ENCODE measurements around the gene RBMS1. TPM values are rescaled to one million over a fixed set of nuclear protein-coding genes. Genes with fewer than 3 reads are reported as not detected.

Gene RBMS1
- polyA plus RNA-seq, 1 donor (not counting 4 experiments of a cell fraction or from before 2014, with no cell fraction given): 89.1 TPM

- Histone ChIP-seq H3K79me2 (ENCODE audit: control insufficient read depth, insufficient read depth, low read length) (peaks cover 8% of the 10 kb centered on the region), H3K9ac (ENCODE audit: control insufficient read depth, extremely low read depth, insufficient read depth, low read length) (no peak overlapping the region), H3K27me3 (ENCODE audit: control insufficient read depth, extremely low read depth, insufficient read depth, low read length) (no peaks in the 10 kb centered on the region), H3K4me3 (ENCODE audit: control insufficient read depth in 2 of 3, extremely low read depth in 1 of 3, insufficient read depth in 2 of 3, low read depth in 1 of 3, low read length in 3 of 3) (no peak overlapping the region), H3K4me2 (ENCODE audit: control insufficient read depth, extremely low read depth, insufficient read depth, low read depth, low read length) (peak overlapping the region; percentile 18), H3K4me1 (ENCODE audit: control insufficient read depth, extremely low read depth, insufficient read depth, low read length) (peaks cover 14% of the 10 kb centered on the region), H3K9me1 (ENCODE audit: control insufficient read depth, extremely low read depth, insufficient read depth, low read length) (no peaks in the 10 kb centered on the region), H4K20me1 (ENCODE audit: control insufficient read depth, extremely low read depth, insufficient read depth, low read length) (no peaks in the 10 kb centered on the region), H3K36me3 (ENCODE audit: control insufficient read depth in 2 of 2, extremely low read depth in 1 of 2, insufficient read depth in 2 of 2, low read length in 2 of 2) (no peaks in the 10 kb centered on the region), H2AFZ (ENCODE audit: control insufficient read depth, low read length) (no peak overlapping the region), H3K9me3 (ENCODE audit: control insufficient read depth, low read depth, low read length) (no peaks in the 10 kb centered on the region), H3K27ac (ENCODE audit: control insufficient read depth, insufficient read depth, low read length) (no peak overlapping the region)
- no peak for TF ChIP-seq EZH2 (IDR thresholded peaks at IDR 0.05; ENCODE audit: low read length)
- no peak for TF ChIP-seq CTCF (optimal IDR thresholded peaks at IDR 0.05 in 1 of 3, IDR thresholded peaks at IDR 0.05 in 1 of 3, conservative IDR thresholded peaks at IDR 0.05 in 1 of 3; ENCODE audit: extremely low read depth in 1 of 3, insufficient read depth in 2 of 3, low read length in 3 of 3)
- DNase-seq (ENCODE audit: low read depth, low spot score) (no peak), FAIRE-seq (no peak)
- dilution Hi-C loops (cut with MboI; ENCODE audit: extremely low pct_ligation_motif_present, low sequenced_read_pairs): no loop called here
Measured at GRCh38 chr2:160427629-160428404, 65.8 kb downstream of the RBMS1 start.

GRCh38 chr2:160426604-160427003 lies 67.0 kb downstream of the RBMS1 start:
- H3K9me1 ChIP-seq (ENCODE audit: control insufficient read depth, extremely low read depth, insufficient read depth, low read length): no peaks in the 10 kb centered on the region
- no peaks in the 10 kb centered on the region for H3K36me3 ChIP-seq (ENCODE audit: control insufficient read depth in 2 of 2, extremely low read depth in 1 of 2, insufficient read depth in 2 of 2, low read length in 2 of 2)
- H3K27me3 ChIP-seq (ENCODE audit: control insufficient read depth, extremely low read depth, insufficient read depth, low read length): no peaks in the 10 kb centered on the region
- H3K4me1 ChIP-seq (ENCODE audit: control insufficient read depth, extremely low read depth, insufficient read depth, low read length): peaks cover 3% of the 10 kb centered on the region
- no peak for TF ChIP-seq EZH2 (IDR thresholded peaks at IDR 0.05; ENCODE audit: low read length)
- TF ChIP-seq CTCF (optimal IDR thresholded peaks at IDR 0.05 in 1 of 3, IDR thresholded peaks at IDR 0.05 in 1 of 3, conservative IDR thresholded peaks at IDR 0.05 in 1 of 3; ENCODE audit: extremely low read depth in 1 of 3, insufficient read depth in 2 of 3, low read length in 3 of 3): no peak
- no peaks in the 10 kb centered on the region for H4K20me1 ChIP-seq (ENCODE audit: control insufficient read depth, extremely low read depth, insufficient read depth, low read length)
- dilution Hi-C loops (cut with MboI; ENCODE audit: extremely low pct_ligation_motif_present, low sequenced_read_pairs): no loop called here
- H3K4me3 ChIP-seq (ENCODE audit: control insufficient read depth in 2 of 3, extremely low read depth in 1 of 3, insufficient read depth in 2 of 3, low read depth in 1 of 3, low read length in 3 of 3): no peak overlapping the region
- H3K9ac ChIP-seq (ENCODE audit: control insufficient read depth, extremely low read depth, insufficient read depth, low read length): no peak overlapping the region
- no peak overlapping the region for H3K27ac ChIP-seq (ENCODE audit: control insufficient read depth, insufficient read depth, low read length)
- H3K79me2 ChIP-seq (ENCODE audit: control insufficient read depth, insufficient read depth, low read length): peaks cover 8% of the 10 kb centered on the region
- DNase-seq (ENCODE audit: low read depth, low spot score): no peak
- no peak overlapping the region for H3K4me2 ChIP-seq (ENCODE audit: control insufficient read depth, extremely low read depth, insufficient read depth, low read depth, low read length)
- H3K9me3 ChIP-seq (ENCODE audit: control insufficient read depth, low read depth, low read length): no peaks in the 10 kb centered on the region
- H2AFZ ChIP-seq (ENCODE audit: control insufficient read depth, low read length): no peak overlapping the region
- no peak for FAIRE-seq

All from keratinocyte (primary cell).